Osteocyte (in vitro differentiated cells): Measurements from ENCODE around the gene CNOT8. TPM values are rescaled to one million over a fixed set of nuclear protein-coding genes. Genes with fewer than 3 reads are reported as not detected.

Experiments
- DNase-seq: peaks from one replicate; pipeline ENCODE4 v3.0.0; 2021; ENCODE audit warnings: mixed read lengths; ENCODE audit not compliant: unreplicated experiment; ENCODE audit errors: extremely low spot score
- H3K27ac Mint-ChIP-seq: one replicate; pipeline ENCODE4 v1.8.0; 2021; ENCODE audit warnings: mild to moderate bottlenecking, mixed read lengths; ENCODE audit not compliant: unreplicated experiment
- H3K27me3 Mint-ChIP-seq: one replicate; pipeline ENCODE4 v1.8.0; 2021; ENCODE audit warnings: mixed read lengths; ENCODE audit not compliant: unreplicated experiment
- H3K36me3 Mint-ChIP-seq: one replicate; pipeline ENCODE4 v1.8.0; 2021; ENCODE audit warnings: mixed read lengths; ENCODE audit not compliant: unreplicated experiment
- H3K4me1 Mint-ChIP-seq: one replicate; pipeline ENCODE4 v1.8.0; 2021; ENCODE audit warnings: mixed read lengths; ENCODE audit not compliant: unreplicated experiment
- H3K4me3 Mint-ChIP-seq: one replicate; pipeline ENCODE4 v1.8.0; 2021; ENCODE audit warnings: mild to moderate bottlenecking, moderate library complexity, mixed read lengths; ENCODE audit not compliant: unreplicated experiment
- H3K9me3 Mint-ChIP-seq: one replicate; pipeline ENCODE4 v1.8.0; 2021; ENCODE audit warnings: mixed read lengths; ENCODE audit not compliant: unreplicated experiment
- CTCF ChIP-seq: fragments of 200-600 bp; sonication (generic); IDR thresholded peaks from 2 replicates; pipeline ENCODE4 v1.5.0; 2021; ENCODE audit warnings: antibody characterized with exemption, mild to moderate bottlenecking, moderate library complexity
- microRNA-seq: library from miRNA; unstranded; fragments of <30 nt; microRNA quantifications from one replicate; pipeline ENCODE4 v1.1.0, GENCODE V29; 2020; ENCODE audit not compliant: unreplicated experiment
- total RNA-seq: library from RNA; stranded (reverse); gene quantifications from 2 replicates; pipeline ENCODE4 v1.2.1, GENCODE V29; 2021

Gene CNOT8
- total RNA-seq, 1 donor from 2014 or later: 49.2 TPM

- Mint-ChIP-seq H3K9me3 (no peaks in the 10 kb centered on the region), H3K27ac (no peak overlapping the region), H3K27me3 (no peaks in the 10 kb centered on the region), H3K36me3 (peaks cover 27% of the 10 kb centered on the region), H3K4me1 (no peaks in the 10 kb centered on the region), H3K4me3 (no peak overlapping the region)
- no peak for DNase-seq
- no peak for TF ChIP-seq CTCF
These were observed 58.4 kb downstream of the CNOT8 start for GRCh38 chr5:154916874-154917273.

GRCh38 chr5:154917757-154918156 lies 59.3 kb downstream of the CNOT8 start:
- H3K27ac Mint-ChIP-seq: no peak overlapping the region
- no peak for TF ChIP-seq CTCF
- no peaks in the 10 kb centered on the region for H3K4me1 Mint-ChIP-seq
- no peaks in the 10 kb centered on the region for H3K9me3 Mint-ChIP-seq
- no peak for DNase-seq
- H3K27me3 Mint-ChIP-seq: no peaks in the 10 kb centered on the region
- peaks cover 18% of the 10 kb centered on the region for H3K36me3 Mint-ChIP-seq
- no peak overlapping the region for H3K4me3 Mint-ChIP-seq

GRCh38 chr5:154923441-154924430 lies 65.3 kb downstream of the CNOT8 start:
- Mint-ChIP-seq H3K27me3 (no peaks in the 10 kb centered on the region), H3K4me3 (no peak overlapping the region), H3K27ac (no peak overlapping the region), H3K9me3 (no peaks in the 10 kb centered on the region), H3K4me1 (no peaks in the 10 kb centered on the region), H3K36me3 (peaks cover 35% of the 10 kb centered on the region)
- DNase-seq: no peak
- no peak for TF ChIP-seq CTCF

Small RNA genes within 50 kb of the gene (microRNA-seq; reads per million reads assigned to microRNA genes)
- not detected for gene MIR378H

Other genes starting within 250 kb of the CNOT8 start
- gene LARP1, start 103.2 kb upstream of the CNOT8 start, total RNA-seq: 247 TPM in 2 replicates
- 23.7 and 25.7 TPM in 2 replicates for gene FAXDC2, start 8.0 kb upstream of the CNOT8 start, total RNA-seq
- gene GEMIN5, start 79.6 kb downstream of the CNOT8 start, total RNA-seq: 17.6 and 19.6 TPM in 2 replicates
- gene MRPL22, start 82.4 kb downstream of the CNOT8 start, total RNA-seq: 35.8 and 39.1 TPM in 2 replicates
- not detected in 2 replicates for gene KIF4B, start 155.1 kb downstream of the CNOT8 start, total RNA-seq